ENCODE results near the gene OR8B2.
"Not testable (repeated sequence)": the region's sequence is repeated elsewhere in the genome, so short reads cannot be mapped to it uniquely, and the experiment has no call there.

OR8B2 gene, protein sequence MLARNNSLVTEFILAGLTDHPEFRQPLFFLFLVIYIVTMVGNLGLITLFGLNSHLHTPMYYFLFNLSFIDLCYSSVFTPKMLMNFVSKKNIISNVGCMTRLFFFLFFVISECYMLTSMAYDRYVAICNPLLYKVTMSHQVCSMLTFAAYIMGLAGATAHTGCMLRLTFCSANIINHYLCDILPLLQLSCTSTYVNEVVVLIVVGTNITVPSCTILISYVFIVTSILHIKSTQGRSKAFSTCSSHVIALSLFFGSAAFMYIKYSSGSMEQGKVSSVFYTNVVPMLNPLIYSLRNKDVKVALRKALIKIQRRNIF

DNA sequence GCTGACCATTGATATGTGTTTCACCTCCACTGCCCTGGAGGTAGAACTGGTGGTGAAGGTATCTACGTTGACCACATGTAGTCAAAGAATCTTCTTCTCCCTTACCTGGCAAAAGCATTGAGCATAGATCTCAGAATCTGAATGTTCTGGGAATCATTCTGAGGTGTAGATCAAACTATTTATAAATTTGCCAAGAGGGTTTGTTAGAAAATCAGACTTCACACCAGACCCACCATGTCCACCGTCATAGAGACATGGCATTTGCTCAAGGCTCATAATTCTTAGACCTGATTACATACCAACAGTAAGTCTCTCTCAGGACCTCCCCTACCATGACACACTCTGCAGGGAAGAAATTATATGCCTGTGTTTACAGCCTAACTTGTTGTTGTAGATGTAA, at the start of gene OR8B2:
TSS of gene OR8B2 (minus strand) at position 101 of the 400 bp plus-strand sequence. CDS start 1,156 bp downstream, outside the sequence.
- no peak for DNase-seq (ENCODE audit: extremely low read depth in 1 of 2, low read depth in 1 of 2)

DNA sequence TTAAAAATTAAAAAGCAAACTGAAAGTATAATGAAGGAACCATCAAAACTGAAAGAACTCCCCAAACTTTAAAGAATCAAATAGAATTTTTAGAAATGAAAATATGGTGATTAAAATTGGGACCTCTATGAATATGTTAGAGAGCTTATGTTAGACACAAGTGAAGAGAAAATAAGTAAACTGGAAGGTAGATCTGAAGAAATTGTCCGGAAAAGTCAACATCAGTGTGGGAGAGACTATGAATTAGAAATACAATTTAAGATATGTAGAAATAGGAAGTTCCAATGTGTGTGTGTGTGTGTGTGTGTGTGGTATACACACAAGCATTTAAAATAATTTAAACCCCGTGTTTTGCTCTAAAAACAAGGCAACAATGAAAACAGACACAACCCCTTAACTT, 45.3 kb upstream of the OR8B2 start:
- no peak for DNase-seq (ENCODE audit: extremely low read depth in 1 of 2, low read depth in 1 of 2)

DNA sequence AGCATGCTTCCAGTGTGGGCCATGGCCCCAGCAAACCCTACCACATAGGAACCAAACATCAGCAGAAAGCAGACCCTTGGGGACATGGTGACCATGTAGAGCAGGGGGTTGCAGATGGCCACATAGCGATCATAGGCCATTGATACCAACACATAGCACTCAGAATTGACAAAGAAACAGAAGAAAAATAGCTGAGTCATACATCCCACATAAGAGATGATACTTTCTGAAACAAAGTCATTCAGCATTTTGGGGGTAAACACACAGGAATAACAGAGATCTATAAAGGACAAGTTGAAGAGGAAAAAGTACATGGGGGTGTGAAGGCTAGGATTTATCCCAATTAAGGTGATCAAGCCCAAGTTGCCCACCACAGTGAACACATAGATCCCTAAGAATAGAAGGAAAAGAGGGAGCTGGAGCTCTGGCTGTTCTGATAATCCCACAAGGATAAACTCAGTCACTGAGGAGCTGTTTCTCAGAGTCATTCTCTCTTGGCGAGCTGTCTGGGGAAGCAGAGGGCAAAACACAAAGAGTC, 40.2 kb upstream of the OR8B2 start, which contains the start of gene OR8B4:
TSS of gene OR8B4 (minus strand) at position 488 of the 538 bp plus-strand sequence. CDS start at position 488, 0 bp downstream.
- DNase-seq (ENCODE audit: extremely low read depth in 1 of 2, low read depth in 1 of 2): no peak

DNA sequence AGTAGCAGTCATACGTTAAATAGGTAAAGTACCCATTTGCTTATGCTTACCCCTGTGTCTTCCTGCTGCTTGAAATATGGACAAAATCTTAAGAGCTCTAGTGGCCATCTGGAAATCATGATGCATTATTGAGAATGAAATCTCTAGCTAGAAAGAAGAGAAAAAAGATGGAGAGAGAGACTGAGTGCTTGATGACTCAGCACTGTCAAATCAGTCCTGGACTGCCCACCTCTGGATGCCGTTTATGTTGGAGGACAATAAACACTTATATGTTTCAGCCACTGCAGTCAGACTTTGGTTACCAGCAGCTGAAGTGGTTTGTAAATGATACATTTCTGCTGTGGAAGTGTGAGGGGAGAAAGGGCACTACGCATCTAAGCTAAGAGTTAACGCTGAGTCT, 36.7 kb upstream of the OR8B2 start:
- no peak for DNase-seq (ENCODE audit: extremely low read depth in 1 of 2, low read depth in 1 of 2)

DNA sequence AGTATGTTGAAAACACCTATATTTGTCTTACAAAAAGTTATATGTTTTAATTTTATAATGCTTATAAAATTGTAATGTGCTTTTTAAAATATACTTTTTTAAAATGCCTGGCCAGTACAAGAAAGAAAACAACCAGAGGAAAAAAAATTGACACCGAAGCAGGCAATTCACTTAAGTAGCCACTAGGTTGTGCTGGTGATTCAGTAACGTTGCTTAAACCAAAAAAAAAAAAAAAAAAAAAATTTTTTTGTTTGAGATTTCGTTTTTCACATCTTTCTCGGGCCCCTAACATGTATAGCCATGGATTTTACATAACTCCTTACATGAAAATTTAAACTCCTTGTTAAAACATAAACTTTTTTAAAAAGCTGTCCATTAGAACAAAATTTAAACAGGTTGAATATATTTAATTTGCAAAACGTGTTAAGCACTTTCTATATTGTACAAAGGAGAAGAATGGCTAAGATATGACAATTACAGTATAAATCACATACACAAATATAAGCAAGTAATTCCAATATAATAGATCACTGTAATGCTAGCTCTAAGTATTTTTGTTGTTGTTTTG, 31.1 kb upstream of the OR8B2 start:
- DNase-seq (ENCODE audit: extremely low read depth in 1 of 2, low read depth in 1 of 2): no peak

DNA sequence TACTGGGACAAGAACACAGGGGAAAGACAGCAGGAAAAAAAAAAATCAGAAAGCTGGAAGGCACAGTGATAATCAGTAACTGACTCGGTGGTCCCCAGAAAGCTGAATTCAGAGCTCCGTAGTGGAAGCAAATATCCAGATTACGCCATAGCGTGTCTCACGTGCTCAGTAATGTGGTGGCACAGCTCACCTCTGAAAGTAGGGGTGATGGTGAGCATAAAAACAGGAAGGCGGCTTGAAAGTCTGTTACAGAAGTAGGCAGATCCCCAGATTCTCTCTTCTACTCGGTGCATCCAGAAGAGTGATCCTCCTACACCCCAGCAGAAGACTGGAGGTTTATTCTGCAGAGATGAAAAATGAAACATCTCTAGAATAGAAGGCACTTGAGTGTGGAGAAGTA, 25.6 kb upstream of the OR8B2 start:
- DNase-seq (ENCODE audit: extremely low read depth in 1 of 2, low read depth in 1 of 2): no peak

DNA sequence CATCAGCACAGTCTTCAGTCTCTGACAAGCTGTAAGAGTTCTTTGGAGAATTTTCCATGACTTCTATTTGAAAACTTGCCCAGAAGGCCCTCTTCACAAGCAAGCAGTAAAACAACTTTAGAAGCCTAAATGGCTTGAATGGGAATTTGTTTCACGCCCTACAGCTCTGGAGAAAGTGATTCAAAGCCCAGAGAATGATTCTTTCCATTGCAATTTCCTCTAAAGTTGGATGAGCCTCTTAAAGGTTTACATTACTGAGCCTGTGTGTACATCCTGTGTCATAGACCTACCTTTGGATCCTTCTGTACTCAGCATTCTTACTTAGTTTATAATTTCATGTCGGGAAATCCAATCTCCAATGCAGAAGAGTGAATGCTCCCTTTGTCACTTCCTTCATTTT, 21.3 kb upstream of the OR8B2 start:
- DNase-seq (ENCODE audit: extremely low read depth in 1 of 2, low read depth in 1 of 2): no peak

DNA sequence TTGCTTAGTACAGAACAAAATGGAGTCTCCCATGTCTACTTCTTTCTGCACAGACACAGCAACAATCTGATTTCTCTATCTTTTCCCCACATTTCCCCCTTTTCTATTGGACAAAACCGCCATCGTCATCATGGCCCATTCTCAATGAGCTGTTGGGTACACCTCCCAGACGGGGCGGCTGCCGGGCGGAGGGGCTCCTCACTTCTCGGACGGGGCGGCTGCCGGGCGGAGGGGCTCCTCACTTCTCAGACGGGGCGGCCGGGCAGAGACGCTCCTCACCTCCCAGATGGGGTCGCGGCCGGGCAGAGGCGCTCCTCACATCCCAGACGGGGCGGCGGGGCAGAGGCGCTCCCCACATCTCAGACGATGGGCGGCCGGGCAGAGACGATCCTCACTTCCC, 18.9 kb upstream of the OR8B2 start:
- DNase-seq (ENCODE audit: extremely low read depth in 1 of 2, low read depth in 1 of 2): not testable (repeated sequence)

DNA sequence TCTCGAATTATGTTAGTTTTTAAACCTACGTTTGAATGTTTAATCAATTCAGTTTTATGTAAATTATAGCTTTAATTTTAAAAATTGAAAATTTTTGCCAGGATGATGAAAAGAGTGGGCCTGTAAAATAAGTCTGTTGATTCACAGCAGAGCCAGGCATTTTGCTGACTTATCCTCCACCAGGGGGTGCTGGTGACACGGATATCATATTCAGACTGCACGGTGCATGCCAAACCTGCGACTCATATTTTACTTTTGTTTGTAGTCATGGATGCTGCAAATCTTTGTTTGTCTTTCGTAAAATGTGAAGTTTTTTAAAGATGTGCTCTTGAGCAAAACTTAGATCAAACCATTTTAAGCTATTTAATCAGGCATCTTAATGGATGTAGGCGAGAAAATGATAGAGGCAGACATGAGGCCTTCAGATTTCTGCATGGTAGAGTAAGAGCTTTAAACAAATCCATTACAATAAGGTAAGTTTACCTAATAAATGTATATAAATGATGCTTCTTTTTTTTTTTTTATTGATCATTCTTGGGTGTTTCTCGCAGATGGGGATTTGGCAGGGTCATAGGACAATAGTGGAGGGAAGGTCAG, 18.1 kb upstream of the OR8B2 start:
- DNase-seq (ENCODE audit: extremely low read depth in 1 of 2, low read depth in 1 of 2): peak in 1 of 2 donors; percentile 37

DNA sequence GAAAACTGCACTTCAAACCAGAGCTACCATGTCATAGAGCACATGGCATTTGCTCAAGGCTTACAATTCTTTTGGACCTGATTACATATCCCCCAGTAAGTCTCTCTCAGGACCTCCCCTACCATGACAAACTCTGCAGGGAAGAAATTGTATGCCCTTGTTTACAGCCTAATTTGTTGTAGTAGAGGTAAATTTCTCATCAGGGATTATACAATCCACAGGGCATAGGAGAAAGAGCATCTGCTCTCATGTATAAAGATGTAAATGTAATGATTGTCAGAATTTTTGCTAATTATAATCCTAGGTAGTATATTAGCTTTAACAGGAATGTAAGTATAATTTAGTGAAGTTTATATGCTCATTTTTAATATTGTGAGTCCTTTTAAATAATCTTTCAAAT, 14.6 kb upstream of the OR8B2 start, which contains the start of gene OR8B3:
TSS of gene OR8B3 (minus strand) at position 101 of the 400 bp plus-strand sequence. CDS start 1,673 bp downstream, outside the sequence.
- DNase-seq (ENCODE audit: extremely low read depth in 1 of 2, low read depth in 1 of 2): no peak

DNA sequence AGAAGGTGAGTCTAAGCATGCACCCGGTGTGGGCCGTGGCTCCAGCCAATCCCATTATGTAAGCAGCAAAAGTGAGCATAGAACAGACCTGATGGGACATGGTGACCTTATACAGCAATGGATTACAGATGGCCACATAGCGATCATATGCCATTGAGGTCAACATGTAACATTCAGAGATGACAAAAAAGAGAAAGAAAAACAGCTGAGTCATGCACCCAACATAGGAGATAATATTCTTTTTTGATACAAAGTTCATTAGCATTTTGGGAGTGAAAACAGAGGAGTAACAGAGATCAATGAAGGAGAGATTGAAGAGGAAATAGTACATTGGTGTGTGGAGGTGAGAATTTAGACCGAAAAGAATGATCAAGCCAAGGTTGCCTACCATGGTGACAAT, 12.5 kb upstream of the OR8B2 start:
- not testable (repeated sequence) for DNase-seq (ENCODE audit: extremely low read depth in 1 of 2, low read depth in 1 of 2)

DNA sequence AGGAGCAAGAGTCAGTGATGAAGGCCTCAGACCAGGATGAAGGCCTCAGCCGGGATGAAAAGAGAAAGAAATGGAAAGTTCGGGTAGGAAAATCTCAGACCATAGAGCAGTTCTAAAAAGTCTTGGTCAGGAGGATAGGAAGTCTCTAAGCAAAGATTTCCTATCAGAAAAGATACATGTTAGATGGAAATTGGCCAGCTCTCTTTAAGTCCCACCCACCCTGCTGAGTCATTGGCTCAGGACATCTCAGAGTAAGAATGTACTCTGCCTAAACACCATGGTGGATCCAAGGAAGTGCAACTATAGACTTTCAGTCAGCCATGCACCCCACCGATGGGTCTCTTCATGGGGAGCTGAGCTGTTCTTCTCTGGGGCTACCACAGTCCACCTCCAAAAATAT, 10.1 kb upstream of the OR8B2 start:
- no peak for DNase-seq (ENCODE audit: extremely low read depth in 1 of 2, low read depth in 1 of 2)

DNA sequence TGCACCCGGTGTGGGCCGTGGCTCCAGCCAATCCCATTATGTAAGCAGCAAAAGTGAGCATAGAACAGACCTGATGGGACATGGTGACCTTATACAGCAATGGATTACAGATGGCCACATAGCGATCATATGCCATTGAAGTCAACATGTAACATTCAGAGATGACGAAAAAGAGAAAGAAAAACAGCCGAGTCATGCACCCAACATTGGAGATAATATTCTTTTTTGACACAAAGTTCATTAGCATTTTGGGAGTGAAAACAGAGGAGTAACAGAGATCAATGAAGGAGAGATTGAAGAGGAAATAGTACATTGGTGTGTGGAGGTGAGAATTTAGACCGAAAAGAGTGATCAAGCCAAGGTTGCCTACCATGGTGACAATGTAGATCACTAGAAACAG, 1.4 kb downstream of the OR8B2 start:
- DNase-seq (ENCODE audit: extremely low read depth in 1 of 2, low read depth in 1 of 2): not testable (repeated sequence)

DNA sequence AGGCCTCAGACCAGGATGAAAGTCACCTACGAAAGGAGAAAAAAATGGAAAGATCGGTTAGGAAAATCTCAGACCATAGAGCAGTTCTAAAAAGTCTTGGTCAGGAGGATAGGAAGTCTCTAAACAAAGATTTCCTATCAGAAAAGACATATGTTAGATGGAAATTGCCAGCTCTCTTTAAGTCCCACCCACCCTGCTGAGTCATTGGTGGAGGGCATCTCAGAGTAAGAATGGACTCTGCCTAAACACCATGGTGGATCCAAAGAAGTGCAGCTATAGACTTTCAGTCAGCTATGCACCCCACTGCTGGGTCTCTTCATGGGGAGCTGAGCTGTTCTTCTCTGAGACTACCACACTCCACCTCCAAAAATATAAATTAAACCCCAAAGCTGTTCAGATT, 3.7 kb downstream of the OR8B2 start:
- no peak for DNase-seq (ENCODE audit: extremely low read depth in 1 of 2, low read depth in 1 of 2)

DNA sequence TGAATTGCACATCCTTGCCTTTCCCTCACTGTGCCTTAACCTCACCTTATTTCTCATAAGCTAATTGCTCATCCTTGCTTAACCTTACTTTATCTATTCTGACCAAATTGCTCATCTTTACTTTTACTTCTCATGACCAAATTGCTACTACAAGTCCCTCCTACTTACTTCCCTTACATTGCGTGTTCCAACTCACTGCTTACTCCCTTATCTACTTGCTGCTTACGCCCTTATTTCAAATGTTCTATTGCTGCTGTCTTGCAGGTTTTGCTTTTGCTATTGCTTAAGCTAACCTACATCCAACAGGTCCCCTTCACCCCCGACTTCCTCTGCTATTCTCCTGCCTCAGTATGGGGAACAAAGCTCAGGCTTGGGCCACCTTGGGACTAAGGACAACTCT, 8.0 kb downstream of the OR8B2 start:
- no peak for DNase-seq (ENCODE audit: extremely low read depth in 1 of 2, low read depth in 1 of 2)

DNA sequence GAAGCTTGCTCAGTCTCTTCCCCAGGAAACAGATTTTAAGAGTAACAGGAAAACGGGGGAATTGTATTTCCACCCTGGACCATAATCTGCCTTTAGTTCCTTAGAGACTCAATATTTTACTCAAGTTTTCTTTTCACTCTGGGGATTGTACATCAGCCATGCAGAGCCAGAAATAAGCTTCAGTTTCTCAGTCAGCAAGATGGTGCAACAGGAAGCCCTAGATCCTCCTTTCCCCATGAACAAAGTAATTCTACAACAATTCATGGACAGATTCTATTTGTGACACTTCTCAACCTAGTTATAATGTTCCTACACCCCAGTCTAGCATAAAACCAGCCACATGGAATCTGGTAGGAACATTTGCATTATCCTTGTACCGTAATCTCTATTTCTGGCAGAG, 24.7 kb downstream of the OR8B2 start:
- DNase-seq (ENCODE audit: extremely low read depth in 1 of 2, low read depth in 1 of 2): no peak

DNA sequence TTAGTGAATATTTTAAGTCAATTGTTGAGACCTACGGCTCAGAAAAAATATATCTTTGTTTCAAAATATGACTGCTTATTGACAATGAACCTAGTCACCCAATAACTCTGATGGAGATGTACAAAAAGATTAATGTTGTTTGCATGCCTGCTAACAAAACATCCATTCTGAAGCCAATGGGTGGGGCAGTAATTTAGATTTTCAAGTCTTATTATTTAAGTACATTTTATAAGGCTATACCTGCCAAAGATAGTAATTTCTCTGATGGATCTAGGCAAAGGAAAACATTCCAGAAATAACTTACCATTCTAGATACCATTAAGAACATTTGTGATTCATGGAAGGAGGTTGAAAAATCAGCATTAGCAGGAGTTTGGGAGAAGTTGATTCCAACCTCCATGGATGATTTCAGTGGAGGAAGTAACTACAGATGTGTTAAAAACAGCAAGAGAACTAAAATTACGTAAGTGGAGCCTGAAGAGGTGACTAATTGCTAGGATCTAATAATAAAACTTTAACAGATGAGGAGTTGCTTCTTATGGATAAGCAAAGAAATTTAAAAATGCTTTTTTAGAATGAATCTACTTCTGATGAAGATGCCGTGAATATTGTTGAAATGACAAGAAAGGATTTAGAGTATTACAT, 37.9 kb downstream of the OR8B2 start:
- no peak for DNase-seq (ENCODE audit: extremely low read depth in 1 of 2, low read depth in 1 of 2)

DNA sequence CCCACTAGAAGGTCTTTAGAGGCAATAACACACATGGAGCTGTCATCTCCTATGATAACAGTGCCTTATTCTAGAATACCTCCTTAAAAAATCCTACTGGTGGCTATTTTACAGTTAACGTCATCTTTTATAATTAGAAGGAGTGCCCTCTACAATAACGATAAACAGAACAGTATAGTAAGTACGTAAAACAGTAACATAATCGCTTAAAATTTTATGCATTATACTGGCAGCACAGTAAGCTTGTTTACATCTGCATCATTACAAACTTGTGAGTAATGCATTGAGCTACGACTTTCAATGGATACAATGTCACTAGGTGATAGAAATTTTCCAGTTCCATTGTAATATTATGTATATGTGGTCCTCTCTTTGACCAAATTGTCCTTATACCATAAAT, 40.0 kb downstream of the OR8B2 start:
- no peak for DNase-seq (ENCODE audit: extremely low read depth in 1 of 2, low read depth in 1 of 2)

DNA sequence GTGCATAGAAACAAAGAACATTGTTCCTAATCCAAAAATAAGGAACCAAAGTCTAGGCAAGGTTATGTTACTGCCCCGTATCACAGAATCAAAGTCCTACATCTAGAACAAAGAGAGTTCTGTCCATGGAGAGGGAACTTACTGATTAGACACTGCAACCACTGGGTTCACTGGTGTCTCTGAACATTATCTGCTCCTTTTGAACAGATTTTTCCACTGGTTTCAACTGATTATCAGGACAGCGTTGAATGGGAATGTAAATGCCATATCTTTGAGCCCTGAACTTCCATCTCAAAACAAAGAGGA, 44.2 kb downstream of the OR8B2 start:
- no peak for DNase-seq (ENCODE audit: extremely low read depth in 1 of 2, low read depth in 1 of 2)

DNA sequence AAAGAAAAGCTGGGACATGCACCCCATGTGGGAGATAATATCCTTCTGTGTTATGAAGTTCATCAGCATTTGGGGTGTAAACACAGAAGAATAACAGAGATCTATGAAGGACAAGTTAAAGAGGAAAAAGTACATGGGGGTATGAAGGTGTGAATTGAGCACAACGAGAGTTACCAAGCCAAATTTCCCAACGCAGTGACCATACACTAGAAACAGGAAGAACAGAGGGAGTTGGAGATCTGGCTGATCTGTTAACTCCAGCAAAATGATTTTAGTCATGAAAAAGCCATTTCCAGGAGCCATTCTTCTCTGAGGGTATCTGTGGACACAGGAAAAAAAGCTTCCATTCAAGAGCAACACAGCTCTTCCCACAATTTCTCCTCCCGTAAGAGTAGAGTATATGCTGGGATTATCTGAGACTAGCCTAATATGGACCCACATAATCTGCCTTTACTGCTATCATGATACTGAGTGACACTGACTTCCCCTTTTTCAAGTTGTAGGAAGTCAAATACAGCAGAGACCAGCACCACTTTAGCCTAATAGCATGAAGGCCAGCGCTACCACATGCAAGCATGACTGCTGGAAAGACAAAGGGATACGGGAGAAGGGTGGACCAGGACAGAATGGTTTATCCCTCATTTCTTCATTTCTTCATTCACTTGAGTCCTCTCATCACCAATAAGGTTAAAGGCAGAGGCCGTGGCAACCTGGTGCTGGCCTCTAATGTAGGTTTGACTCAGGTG, 44.7 kb downstream of the OR8B2 start:
- DNase-seq (ENCODE audit: extremely low read depth in 1 of 2, low read depth in 1 of 2): no peak
